NCI-H1092 treated with DMSO at 0.1 percent for 48 hours (cell line): ENCODE measurements around the gene CCNI2.
A peak's percentile ranks its signal among the peaks of the same experiment; 100 is the strongest.

ENCODE experiments used
- DNase-seq: peaks from one replicate; lab custom pipeline; 2025; lab: John Stamatoyannopoulos, UW

Gene CCNI2, protein sequence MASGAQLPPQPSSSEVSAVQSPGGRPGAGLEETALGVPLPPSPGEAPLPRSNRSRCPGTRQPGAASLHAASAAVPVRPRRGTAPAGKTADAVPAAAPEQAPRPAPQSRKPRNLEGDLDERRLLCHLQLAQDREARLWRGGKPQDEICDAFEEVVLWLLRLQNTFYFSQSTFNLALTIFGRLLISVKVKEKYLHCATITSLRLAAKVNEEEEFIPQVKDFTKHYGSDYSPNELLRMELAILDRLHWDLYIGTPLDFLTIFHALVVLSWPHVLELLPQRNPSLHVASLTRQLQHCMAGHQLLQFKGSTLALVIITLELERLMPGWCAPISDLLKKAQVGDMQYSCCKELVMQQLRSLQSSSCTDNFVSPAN

GRCh38 chr5:132746954-132747615, at the start of gene CCNI2:
CCNI2 (plus strand) TSS chr5:132747426; CDS start chr5:132747496, 70 bp downstream.
- DNase-seq: no peak

DNA sequence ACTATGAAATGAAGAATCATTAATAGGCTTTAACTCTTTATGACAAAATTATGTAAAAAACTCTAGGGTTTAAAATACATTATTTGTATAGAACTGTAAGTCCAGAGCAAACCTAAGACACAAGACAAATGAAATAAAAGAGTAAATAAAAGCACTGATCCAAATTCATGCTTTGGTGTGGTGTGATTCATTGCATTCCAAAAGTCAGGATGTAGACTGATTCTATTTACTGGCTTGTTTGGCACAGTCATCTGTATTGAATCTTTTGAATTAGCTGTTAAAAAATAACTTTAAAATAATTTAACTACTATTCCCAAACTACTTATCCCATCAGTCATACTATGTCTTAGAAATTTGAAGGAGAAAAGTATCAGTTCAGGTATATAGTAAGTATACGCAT, 42.4 kb upstream of the CCNI2 start:
- no peak for DNase-seq

GRCh38 chr5:132708645-132709044, 38.6 kb upstream of the CCNI2 start:
- DNase-seq: no peak

GRCh38 chr5:132714456-132715307, 32.5 kb upstream of the CCNI2 start:
- no peak for DNase-seq

DNA sequence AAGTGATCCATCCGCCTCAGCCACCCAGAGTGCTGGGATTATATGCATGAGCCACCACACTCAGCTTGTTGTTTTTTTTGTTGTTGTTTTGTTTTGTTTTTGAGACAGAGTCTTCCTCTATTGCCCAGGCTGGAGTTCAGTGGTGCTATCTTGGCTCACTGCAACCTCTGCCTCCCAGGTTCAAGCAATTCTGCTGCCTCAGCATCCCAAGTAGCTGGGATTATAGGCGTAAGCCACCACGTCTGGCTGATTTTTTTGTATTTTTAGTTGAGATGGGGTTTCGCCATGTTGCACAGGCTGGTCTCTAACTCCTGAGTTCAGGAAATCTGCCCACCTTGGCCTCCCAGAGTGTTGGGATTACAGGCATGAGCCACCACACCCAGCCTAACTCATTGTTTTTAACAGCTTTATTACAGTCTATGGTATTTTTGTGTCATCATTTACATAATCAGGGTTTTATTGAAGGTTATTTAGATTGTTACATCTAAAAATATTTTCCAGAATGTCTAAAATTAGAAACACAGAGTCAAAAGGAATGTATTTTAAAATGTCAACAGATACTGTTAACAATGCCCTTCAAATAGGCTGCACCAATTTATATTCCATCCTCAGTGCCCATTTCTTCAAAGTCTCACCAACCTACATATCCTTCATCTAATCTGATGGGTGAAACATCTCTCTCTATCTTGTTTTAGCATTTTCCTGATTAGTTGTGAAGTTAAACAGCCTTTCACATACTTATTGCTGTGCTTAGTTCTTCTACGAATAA, 28.5 kb upstream of the CCNI2 start:
- no peak for DNase-seq

- no peak for DNase-seq
These were observed 21.5 kb upstream of the CCNI2 start for GRCh38 chr5:132725745-132726144.

- DNase-seq: no peak
These were observed 17.3 kb upstream of the CCNI2 start for GRCh38 chr5:132729896-132730295.

GRCh38 chr5:132733499-132734148, 13.6 kb upstream of the CCNI2 start:
- no peak for DNase-seq

DNA sequence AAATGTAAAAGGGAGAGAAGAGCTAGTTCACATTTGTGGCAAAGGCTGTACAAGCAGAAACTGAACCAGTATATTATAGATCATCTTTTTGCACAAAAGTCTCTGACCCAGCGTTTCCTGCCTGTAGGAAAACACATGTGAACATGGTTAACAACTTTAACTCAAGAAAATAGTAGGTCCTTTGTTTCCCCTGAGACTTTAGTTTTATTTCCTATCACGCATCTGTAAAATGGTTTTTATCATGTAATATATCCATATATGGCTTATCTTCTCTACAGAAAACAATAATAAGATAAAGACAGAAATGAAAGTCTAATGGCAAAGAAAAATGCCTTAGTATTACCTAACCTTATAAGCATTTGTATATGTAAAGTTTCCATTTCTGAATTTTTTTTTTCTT, 12.5 kb upstream of the CCNI2 start:
- no peak for DNase-seq

- DNase-seq: peak; percentile 91
These were observed 10.1 kb upstream of the CCNI2 start, which contains the start of gene KIF3A for GRCh38 chr5:132736853-132737833. KIF3A (minus strand) TSS chr5:132737546; CDS start chr5:132737419, 127 bp downstream.

DNA sequence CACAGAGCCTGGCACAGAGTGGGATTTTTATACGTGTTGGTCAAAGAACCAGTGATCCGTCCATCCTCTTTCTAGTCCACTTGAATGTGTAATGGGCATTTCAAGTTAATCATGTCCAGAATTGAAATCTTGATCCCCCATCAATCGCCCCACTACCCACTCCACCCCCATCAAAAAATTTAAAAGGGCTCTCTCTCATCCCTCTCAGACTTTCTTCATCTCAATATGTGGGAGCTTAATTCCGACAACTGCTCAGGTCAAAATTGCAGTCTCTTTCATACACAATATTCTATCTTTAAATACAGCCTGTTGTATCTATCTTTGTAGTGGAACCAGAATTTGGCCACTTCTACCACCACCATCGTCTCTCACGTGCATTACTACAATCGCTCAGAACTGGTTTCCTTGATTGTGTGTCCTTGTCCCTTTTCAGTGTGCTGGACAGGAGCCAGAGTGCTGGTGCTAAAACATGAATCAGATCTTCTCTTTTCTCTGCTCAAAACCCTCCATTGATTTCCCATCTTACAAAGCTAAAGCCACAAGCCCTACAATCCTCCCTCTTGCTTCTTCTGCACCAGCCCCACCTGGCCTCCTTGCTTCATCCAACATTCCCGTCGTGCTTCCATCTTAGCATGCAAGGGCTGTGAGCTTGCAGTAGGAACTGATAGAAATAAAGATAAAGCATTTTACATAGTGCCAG, 9.1 kb upstream of the CCNI2 start:
- no peak for DNase-seq

GRCh38 chr5:132739232-132739631, 8.0 kb upstream of the CCNI2 start:
- DNase-seq: no peak

DNA sequence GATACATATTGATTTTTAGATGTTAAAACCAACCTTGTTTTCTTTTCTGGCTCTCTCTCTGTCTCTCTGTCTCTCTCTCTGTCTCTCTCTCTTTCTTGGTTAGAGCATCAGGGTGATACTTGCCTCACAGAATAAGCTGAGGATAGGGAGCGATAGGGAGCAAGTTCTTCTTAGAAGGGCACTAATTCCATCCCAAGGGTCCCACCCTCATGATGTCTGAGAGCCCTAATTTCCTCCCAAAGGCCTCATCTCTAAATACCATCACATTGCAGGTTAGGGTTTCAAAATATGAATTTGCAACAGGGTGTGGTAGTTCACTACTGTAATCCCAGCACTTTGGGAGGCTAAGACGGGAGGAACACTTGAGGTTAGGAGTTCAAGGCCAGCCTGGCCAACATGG, 5.1 kb upstream of the CCNI2 start:
- no peak for DNase-seq

DNA sequence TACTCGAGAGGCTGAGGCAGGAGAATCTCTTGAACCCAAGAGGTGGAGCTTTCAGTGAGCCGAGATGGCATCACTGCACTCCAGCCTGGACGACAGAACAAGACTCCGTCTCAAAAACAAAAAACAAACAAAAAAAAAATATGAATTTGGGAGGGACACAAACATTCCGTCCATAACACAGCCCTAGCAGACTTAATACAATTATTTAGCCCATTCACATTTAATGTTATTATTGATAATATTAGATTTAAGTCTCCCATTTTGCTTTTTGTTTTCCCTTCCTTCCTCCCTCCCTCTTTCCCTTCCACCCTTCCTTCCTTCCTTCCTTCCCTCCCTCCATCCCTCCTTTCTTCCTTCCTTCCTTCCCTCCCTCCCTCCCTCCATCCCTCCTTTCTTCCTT, 4.6 kb upstream of the CCNI2 start:
- DNase-seq: no peak

GRCh38 chr5:132744659-132745058, 2.6 kb upstream of the CCNI2 start:
- DNase-seq: no peak

- DNase-seq: no peak
These were observed 653 bp upstream of the CCNI2 start for GRCh38 chr5:132746592-132746953.

GRCh38 chr5:132747616-132748440, 602 bp downstream of the CCNI2 start:
- no peak for DNase-seq

DNA sequence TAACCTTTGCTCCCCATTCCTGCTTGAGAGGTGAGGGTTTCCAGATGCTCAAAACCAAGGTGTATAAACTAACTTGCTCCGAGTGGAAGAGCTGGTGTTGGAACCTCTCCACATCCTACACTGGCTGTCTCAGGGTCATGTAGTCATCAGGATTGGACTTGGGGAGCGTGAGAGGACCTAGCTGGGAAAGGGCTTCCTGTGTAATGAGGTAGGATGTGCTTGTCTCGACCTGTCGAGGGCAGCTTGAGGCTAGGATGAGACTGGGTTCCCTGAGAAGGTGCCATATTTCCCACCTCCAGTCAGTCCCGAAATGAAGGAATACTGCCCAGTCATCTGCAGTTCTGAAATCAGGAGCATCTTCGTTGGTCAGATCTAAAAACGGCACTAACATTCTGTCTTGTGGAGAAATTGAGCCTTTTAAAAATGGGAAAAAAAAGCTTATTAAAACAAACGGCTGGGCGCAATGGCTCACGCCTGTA, 1.3 kb downstream of the CCNI2 start:
- no peak for DNase-seq
